SK-N-SH (cell line): ENCODE measurements around the gene ENKD1. TPM values are rescaled to one million over a fixed set of nuclear protein-coding genes. Genes with fewer than 3 reads are reported as not detected.

Experiments
- CTCF ChIA-PET: fragments of 300-600, 350-600 bp; formaldehyde crosslinking; extraction: SDS; loops from one replicate; lab custom pipeline; 2021; lab: Yijun Ruan, JAX
- POLR2A ChIA-PET: fragments of 350-600 bp; sonication (Branson Sonifier 250); formaldehyde crosslinking; extraction: SDS; loops from one replicate; lab custom pipeline; 2020; ENCODE audit warnings: antibody characterized with exemption, inconsistent platforms; lab: Yijun Ruan, JAX
- DNase-seq: peaks from one replicate; pipeline ENCODE4 v3.0.0; 2012
- H2AFZ ChIP-seq: fragments of 200-600 bp; sonication (generic); 2 replicates; pipeline ENCODE4 v1.8.1; 2016; ENCODE audit warnings: antibody characterized with exemption, mild to moderate bottlenecking, low read depth
- H3F3A ChIP-seq: fragments of 200-600 bp; sonication (generic); replicated peaks from 2 replicates; pipeline ENCODE3; 2016; ENCODE audit warnings: antibody characterized with exemption, mild to moderate bottlenecking; ENCODE audit not compliant: insufficient read depth
- H3K27ac ChIP-seq, 2 experiments: fragments of 200-500 bp in 1 of 2; fragments of 200-600 bp in 1 of 2; sonication (Bioruptor generic) in 1 of 2; sonication (generic), shearing (Covaris generic) in 1 of 2; 2 replicates each; pipeline versions ENCODE4 v1.5.1 to v1.6.1; 2014 to 2016; ENCODE audit warnings: low read depth in 2 of 2, inconsistent platforms in 1 of 2, low read length in 1 of 2, mild to moderate bottlenecking in 1 of 2, mixed read lengths in 1 of 2
- H3K27me3 ChIP-seq: fragments of 200-600 bp; sonication (generic), shearing (Covaris generic); 2 replicates; pipeline ENCODE4 v1.6.1; 2016; ENCODE audit warnings: mixed run types; ENCODE audit not compliant: insufficient read depth
- H3K36me3 ChIP-seq, 2 experiments: fragments of 200-500 bp in 1 of 2; fragments of 200-600 bp in 1 of 2; sonication (Bioruptor generic) in 1 of 2; sonication (generic) in 1 of 2; replicated peaks in 1 of 2; 2 replicates each; pipeline versions ENCODE3 to v1.5.1; 2014 to 2016; ENCODE audit warnings: low read length in 1 of 2, mild to moderate bottlenecking in 1 of 2; ENCODE audit not compliant: insufficient read depth in 2 of 2, control insufficient read depth in 1 of 2
- H3K4me1 ChIP-seq, 2 experiments: fragments of 200-500 bp in 1 of 2; fragments of 200-600 bp in 1 of 2; sonication (Bioruptor generic) in 1 of 2; sonication (generic), shearing (Covaris generic) in 1 of 2; 2 replicates each; pipeline versions ENCODE4 v1.5.1 to v1.6.1; 2014 to 2016; ENCODE audit warnings: low read depth in 1 of 2, low read length in 1 of 2, mixed run types in 1 of 2; ENCODE audit not compliant: insufficient read depth in 2 of 2, control insufficient read depth in 1 of 2
- H3K4me2 ChIP-seq: fragments of 200-600 bp; sonication (generic), shearing (Covaris generic); 2 replicates; pipeline ENCODE4 v1.6.1; 2017; ENCODE audit warnings: mixed run types
- H3K4me3 ChIP-seq, 2 experiments: fragments of 200-500 bp in 1 of 2; fragments of 200-600 bp in 1 of 2; sonication (Bioruptor generic) in 1 of 2; sonication (generic), shearing (Covaris generic) in 1 of 2; 2 replicates each; pipeline versions ENCODE4 v1.5.1 to v1.8.1; 2014 to 2016; ENCODE audit warnings: low read depth in 2 of 2, inconsistent platforms in 1 of 2, low read length in 1 of 2, mild to moderate bottlenecking in 1 of 2, mixed read lengths in 1 of 2, moderate library complexity in 1 of 2
- H3K79me2 ChIP-seq: fragments of 200-600 bp; sonication (generic); 2 replicates; pipeline ENCODE4 v1.8.1; 2017; ENCODE audit warnings: mild to moderate bottlenecking; ENCODE audit not compliant: insufficient read depth
- H3K9ac ChIP-seq: fragments of 200-600 bp; sonication (generic); 2 replicates; pipeline ENCODE4 v1.6.1; 2017; ENCODE audit warnings: mixed run types
- H3K9me2 ChIP-seq: fragments of 200-600 bp; sonication (generic); 2 replicates; pipeline ENCODE4 v1.6.1; 2017; ENCODE audit warnings: mixed run types
- H3K9me3 ChIP-seq: fragments of 200-600 bp; sonication (generic); 2 replicates; pipeline ENCODE4 v1.6.1; 2017; ENCODE audit warnings: mixed run types, mild to moderate bottlenecking, moderate library complexity
- H4K20me1 ChIP-seq: fragments of 200-600 bp; sonication (generic); 2 replicates; pipeline ENCODE4 v1.6.1; 2017; ENCODE audit warnings: mild to moderate bottlenecking, mixed run types; ENCODE audit not compliant: insufficient read depth
- CHD2 ChIP-seq: fragments of 150-350 bp; IDR thresholded peaks from 2 replicates; pipeline ENCODE4 v1.6.1; 2018; ENCODE audit warnings: low read length; ENCODE audit not compliant: partially characterized antibody
- EP300 ChIP-seq, 2 experiments: IDR thresholded peaks; 2 replicates each; pipeline versions ENCODE4 v1.4.0 to v1.6.1; 2012; ENCODE audit warnings: borderline replicate concordance in 1 of 2, low read depth in 1 of 2, low read length in 1 of 2
- FOSL2 ChIP-seq: IDR thresholded peaks from 2 replicates; pipeline ENCODE4 v1.4.0; 2012; ENCODE audit warnings: low read depth, mild to moderate bottlenecking, moderate library complexity, borderline replicate concordance
- GABPA ChIP-seq: IDR thresholded peaks from 2 replicates; pipeline ENCODE4 v1.4.0; 2012; ENCODE audit warnings: low read depth, mild to moderate bottlenecking
- JUND ChIP-seq: IDR thresholded peaks from 2 replicates; pipeline ENCODE4 v1.4.0; 2012
- MEF2A ChIP-seq: IDR thresholded peaks from 2 replicates; pipeline ENCODE4 v1.4.0; 2012; ENCODE audit warnings: low read depth, borderline replicate concordance
- NFIC ChIP-seq: IDR thresholded peaks from 2 replicates; pipeline ENCODE4 v1.4.0; 2012; ENCODE audit warnings: borderline replicate concordance
- NRF1 ChIP-seq: IDR thresholded peaks from 2 replicates; pipeline ENCODE4 v1.6.1; 2012; ENCODE audit warnings: low read depth, mild to moderate bottlenecking, low read length
- RCOR1 ChIP-seq: fragments of 150-350 bp; IDR thresholded peaks from 2 replicates; pipeline ENCODE4 v1.6.1; 2017; ENCODE audit warnings: antibody characterized with exemption, low read length
- RFX5 ChIP-seq: IDR thresholded peaks from 2 replicates; pipeline ENCODE4 v1.6.1; 2012; ENCODE audit warnings: mild to moderate bottlenecking, improper control_type of control experiment, low read length
- SIN3A ChIP-seq: IDR thresholded peaks from 2 replicates; pipeline ENCODE4 v1.6.1; 2012; ENCODE audit warnings: low read depth, mild to moderate bottlenecking, low read length, moderate library complexity, borderline replicate concordance
- TAF1 ChIP-seq: IDR thresholded peaks from 2 replicates; pipeline ENCODE4 v1.6.1; 2012; ENCODE audit warnings: low read depth, mild to moderate bottlenecking, low read length, moderate library complexity, borderline replicate concordance
- TEAD4 ChIP-seq: IDR thresholded peaks from 2 replicates; pipeline ENCODE4 v1.4.0; 2012; ENCODE audit warnings: mild to moderate bottlenecking, borderline replicate concordance; ENCODE audit not compliant: insufficient read depth
- WGBS: methylation state at CpG from one replicate; pipeline ENCODE4 v1.1.6; 2017; ENCODE audit warnings: low lambda C conversion rate; 5-methylcytosine and 5-hydroxymethylcytosine counted together
- polyA plus RNA-seq, 3 experiments: library from polyadenylated mRNA; depleted of rRNA; stranded (reverse); fragments of >200 nt; gene quantifications; 2 replicates each; pipeline ENCODE4 v1.2.3, GENCODE V29; 2012
- TF ChIP-seq, protein P1 (sequence below): fragments of 150-350 bp; IDR thresholded peaks from 2 replicates; pipeline ENCODE4 v1.6.1; 2016; ENCODE audit warnings: mild to moderate bottlenecking, low read depth, low read length
- TF ChIP-seq, protein P2 (sequence below): fragments of 200-600 bp; sonication (generic); IDR thresholded peaks from 2 replicates; pipeline ENCODE4 v1.6.1; 2017; ENCODE audit warnings: antibody characterized with exemption, mild to moderate bottlenecking, moderate library complexity
- TF ChIP-seq, protein P3 (sequence below): IDR thresholded peaks from 2 replicates; pipeline ENCODE4; 2012
- TF ChIP-seq, protein P4 (sequence below): IDR thresholded peaks from 2 replicates; pipeline ENCODE4 v1.4.0; 2012; ENCODE audit warnings: low read depth
- TF ChIP-seq, protein P5 (sequence below): IDR thresholded peaks from 2 replicates; pipeline ENCODE4 v1.6.1; 2012; ENCODE audit warnings: mild to moderate bottlenecking, low read depth, low read length, moderate library complexity

The ENKD1 gene
- polyA plus RNA-seq, 1 of the 3 experiments (the other 2 are of a cell fraction): 21.0 TPM

DNA sequence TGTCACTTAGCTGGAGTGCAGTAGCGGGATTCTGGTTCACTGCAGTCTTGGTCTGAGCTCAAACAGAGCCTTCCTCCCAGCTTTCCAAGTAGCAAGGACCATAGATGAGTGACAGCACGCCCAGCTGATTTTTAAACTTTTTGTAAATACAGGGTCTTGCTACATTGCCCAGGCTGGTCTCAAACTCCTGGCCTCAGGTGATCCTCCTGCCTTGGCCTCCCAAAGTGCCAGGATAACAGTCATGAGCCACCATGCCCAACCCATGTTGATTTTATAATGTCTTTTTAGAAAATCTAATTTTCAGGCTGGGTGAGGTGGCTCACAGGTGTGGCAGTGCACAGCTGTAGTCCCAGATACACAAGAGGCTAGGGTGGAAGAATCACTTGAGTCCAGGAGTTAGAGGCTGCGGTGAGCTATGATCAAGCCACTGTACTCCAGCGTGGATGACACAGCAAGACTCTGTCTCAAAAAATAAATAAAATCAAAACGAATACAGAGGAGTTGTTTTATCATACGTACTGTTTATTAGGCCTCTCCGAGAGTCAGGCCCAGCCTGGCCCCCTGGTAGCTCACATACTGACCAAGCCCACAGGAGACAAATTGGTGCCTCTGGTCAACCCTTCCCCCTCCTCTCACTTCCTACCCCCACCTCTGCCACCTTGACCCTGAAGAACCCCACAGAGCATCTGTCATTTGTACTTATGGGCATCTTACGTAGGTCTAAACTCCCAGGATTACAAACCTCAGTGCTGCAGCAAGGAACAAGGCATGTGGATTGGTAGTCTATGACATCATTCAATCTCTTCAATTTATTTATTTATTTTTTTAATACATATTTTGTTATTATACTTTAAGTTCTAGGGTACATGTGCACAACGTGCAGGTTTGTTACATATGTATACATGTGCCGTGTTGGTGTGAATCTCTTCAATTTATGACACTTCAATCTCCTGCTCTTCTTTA is 13.7 kb upstream of the ENKD1 start (continued):
- TF ChIP-seq, protein P1, sequence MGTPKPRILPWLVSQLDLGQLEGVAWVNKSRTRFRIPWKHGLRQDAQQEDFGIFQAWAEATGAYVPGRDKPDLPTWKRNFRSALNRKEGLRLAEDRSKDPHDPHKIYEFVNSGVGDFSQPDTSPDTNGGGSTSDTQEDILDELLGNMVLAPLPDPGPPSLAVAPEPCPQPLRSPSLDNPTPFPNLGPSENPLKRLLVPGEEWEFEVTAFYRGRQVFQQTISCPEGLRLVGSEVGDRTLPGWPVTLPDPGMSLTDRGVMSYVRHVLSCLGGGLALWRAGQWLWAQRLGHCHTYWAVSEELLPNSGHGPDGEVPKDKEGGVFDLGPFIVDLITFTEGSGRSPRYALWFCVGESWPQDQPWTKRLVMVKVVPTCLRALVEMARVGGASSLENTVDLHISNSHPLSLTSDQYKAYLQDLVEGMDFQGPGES: no peak
- TF ChIP-seq EP300 (IDR thresholded peaks at IDR 0.05; ENCODE audit: borderline replicate concordance in 1 of 2, low read depth in 1 of 2, low read length in 1 of 2) (no peak), TEAD4 (no peak), JUND (no peak), CHD2 (no peak), SIN3A (no peak)
- TF ChIP-seq, all 33 proteins: peak for 0

DNA sequence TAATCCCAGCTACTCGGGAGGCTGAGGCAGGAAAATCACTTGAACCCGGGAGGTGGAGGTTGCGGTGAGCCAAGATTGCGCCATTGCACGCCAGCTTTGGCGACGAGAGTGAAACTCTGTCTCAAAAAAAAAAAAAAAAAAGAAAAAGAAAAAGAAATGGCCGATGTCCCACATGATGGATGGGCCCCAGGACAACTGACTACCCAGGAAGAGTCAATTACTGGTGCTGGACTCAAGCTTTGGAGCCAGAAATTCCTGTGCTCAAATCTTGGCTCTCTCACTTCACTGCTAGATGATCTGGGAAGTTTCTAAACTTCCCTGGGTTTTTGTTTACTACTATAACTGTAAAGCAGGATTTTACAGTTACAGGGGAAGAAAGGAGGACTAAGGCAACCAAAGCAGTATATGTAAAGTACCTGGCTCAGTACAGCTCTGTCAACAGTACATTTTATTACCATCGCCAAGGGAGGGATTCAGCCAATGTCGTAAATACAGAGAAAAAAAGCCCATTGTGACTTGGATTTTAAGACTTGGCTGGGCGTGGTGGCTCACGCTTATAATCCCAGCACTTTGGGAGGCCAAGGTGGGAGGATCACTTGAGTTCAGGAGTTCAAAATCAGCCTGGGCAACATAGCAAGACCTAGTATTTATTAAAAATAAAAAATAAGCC is 11.9 kb upstream of the ENKD1 start:
- H3K4me2 ChIP-seq: no peak overlapping the region
- H4K20me1 ChIP-seq: no peaks in the 10 kb centered on the region
- no peak overlapping the region for H3K4me3 ChIP-seq
- peaks cover 7 to 14% of the 10 kb centered on the region in 2 experiments; a peak in 2 of 4 replicates for H3K4me1 ChIP-seq
- peaks cover 12 to 19% of the 10 kb centered on the region in 2 experiments for H3K36me3 ChIP-seq
- H2AFZ ChIP-seq: no peak overlapping the region
- H3F3A ChIP-seq: no peaks in the 10 kb centered on the region
- no peaks in the 10 kb centered on the region for H3K9me3 ChIP-seq
- no peaks in the 10 kb centered on the region for H3K27me3 ChIP-seq
- ChIA-PET CTCF (interaction anchor here (2.2 kb wide), 1 partner anchor 138 kb away, joined by 11 read pairs; no protein-coding TSS in a partner anchor), POLR2A (no interaction called here)
- no peaks in the 10 kb centered on the region for H3K9me2 ChIP-seq
- 94% methylated on average over 12 of the region's 12 CpGs for WGBS
- no peak overlapping the region for H3K27ac ChIP-seq
- no peaks in the 10 kb centered on the region for H3K79me2 ChIP-seq
- TF ChIP-seq NRF1: no peak
- TF ChIP-seq FOSL2: no peak
- TF ChIP-seq RFX5: no peak
- TF ChIP-seq, protein P2, sequence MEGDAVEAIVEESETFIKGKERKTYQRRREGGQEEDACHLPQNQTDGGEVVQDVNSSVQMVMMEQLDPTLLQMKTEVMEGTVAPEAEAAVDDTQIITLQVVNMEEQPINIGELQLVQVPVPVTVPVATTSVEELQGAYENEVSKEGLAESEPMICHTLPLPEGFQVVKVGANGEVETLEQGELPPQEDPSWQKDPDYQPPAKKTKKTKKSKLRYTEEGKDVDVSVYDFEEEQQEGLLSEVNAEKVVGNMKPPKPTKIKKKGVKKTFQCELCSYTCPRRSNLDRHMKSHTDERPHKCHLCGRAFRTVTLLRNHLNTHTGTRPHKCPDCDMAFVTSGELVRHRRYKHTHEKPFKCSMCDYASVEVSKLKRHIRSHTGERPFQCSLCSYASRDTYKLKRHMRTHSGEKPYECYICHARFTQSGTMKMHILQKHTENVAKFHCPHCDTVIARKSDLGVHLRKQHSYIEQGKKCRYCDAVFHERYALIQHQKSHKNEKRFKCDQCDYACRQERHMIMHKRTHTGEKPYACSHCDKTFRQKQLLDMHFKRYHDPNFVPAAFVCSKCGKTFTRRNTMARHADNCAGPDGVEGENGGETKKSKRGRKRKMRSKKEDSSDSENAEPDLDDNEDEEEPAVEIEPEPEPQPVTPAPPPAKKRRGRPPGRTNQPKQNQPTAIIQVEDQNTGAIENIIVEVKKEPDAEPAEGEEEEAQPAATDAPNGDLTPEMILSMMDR: no peak
- TF ChIP-seq, protein P3, sequence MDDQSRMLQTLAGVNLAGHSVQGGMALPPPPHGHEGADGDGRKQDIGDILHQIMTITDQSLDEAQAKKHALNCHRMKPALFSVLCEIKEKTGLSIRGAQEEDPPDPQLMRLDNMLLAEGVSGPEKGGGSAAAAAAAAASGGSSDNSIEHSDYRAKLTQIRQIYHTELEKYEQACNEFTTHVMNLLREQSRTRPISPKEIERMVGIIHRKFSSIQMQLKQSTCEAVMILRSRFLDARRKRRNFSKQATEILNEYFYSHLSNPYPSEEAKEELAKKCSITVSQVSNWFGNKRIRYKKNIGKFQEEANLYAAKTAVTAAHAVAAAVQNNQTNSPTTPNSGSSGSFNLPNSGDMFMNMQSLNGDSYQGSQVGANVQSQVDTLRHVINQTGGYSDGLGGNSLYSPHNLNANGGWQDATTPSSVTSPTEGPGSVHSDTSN: no peak
- TF ChIP-seq RCOR1: no peak
- TF ChIP-seq GABPA: no peak
- TF ChIP-seq EP300 (IDR thresholded peaks at IDR 0.05; ENCODE audit: borderline replicate concordance in 1 of 2, low read depth in 1 of 2, low read length in 1 of 2): no peak
- TF ChIP-seq, protein P4, sequence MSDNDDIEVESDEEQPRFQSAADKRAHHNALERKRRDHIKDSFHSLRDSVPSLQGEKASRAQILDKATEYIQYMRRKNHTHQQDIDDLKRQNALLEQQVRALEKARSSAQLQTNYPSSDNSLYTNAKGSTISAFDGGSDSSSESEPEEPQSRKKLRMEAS: no peak
- TF ChIP-seq MEF2A: no peak
- TF ChIP-seq, protein P5, sequence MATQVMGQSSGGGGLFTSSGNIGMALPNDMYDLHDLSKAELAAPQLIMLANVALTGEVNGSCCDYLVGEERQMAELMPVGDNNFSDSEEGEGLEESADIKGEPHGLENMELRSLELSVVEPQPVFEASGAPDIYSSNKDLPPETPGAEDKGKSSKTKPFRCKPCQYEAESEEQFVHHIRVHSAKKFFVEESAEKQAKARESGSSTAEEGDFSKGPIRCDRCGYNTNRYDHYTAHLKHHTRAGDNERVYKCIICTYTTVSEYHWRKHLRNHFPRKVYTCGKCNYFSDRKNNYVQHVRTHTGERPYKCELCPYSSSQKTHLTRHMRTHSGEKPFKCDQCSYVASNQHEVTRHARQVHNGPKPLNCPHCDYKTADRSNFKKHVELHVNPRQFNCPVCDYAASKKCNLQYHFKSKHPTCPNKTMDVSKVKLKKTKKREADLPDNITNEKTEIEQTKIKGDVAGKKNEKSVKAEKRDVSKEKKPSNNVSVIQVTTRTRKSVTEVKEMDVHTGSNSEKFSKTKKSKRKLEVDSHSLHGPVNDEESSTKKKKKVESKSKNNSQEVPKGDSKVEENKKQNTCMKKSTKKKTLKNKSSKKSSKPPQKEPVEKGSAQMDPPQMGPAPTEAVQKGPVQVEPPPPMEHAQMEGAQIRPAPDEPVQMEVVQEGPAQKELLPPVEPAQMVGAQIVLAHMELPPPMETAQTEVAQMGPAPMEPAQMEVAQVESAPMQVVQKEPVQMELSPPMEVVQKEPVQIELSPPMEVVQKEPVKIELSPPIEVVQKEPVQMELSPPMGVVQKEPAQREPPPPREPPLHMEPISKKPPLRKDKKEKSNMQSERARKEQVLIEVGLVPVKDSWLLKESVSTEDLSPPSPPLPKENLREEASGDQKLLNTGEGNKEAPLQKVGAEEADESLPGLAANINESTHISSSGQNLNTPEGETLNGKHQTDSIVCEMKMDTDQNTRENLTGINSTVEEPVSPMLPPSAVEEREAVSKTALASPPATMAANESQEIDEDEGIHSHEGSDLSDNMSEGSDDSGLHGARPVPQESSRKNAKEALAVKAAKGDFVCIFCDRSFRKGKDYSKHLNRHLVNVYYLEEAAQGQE: no peak
- TF ChIP-seq TAF1: no peak
- TF ChIP-seq NFIC: no peak
- TF ChIP-seq, all 33 proteins: peak for 0
- no peak overlapping the region for H3K9ac ChIP-seq
- DNase-seq: no peak
